A549 (cell line): ENCODE data around the gene ATP5ME. TPM values are rescaled to one million over a fixed set of nuclear protein-coding genes. Genes with fewer than 3 reads are reported as not detected.
"Not testable (repeated sequence)": the region's sequence is repeated elsewhere in the genome, so short reads cannot be mapped to it uniquely, and the experiment has no call there.

Experiments
- ATAC-seq, 2 experiments: fragments of 200-7000 bp in 1 of 2; fragments of >200 bp in 1 of 2; cut with Nextera tagmentation in 1 of 2; cut with Tn5 transposase in 1 of 2; 3 replicates each; pipeline versions ENCODE4 v1.8.0 to v1.9.1; 2018 to 2020; ENCODE audit warnings: mild to moderate bottlenecking in 1 of 2, moderate library complexity in 1 of 2
- CTCF ChIA-PET: fragments of 300-600 bp; sonication (Branson Sonifier 250); formaldehyde crosslinking; extraction: SDS; loops from one replicate; lab custom pipeline; 2021; ENCODE audit warnings: antibody characterized with exemption, inconsistent platforms; lab: Yijun Ruan, JAX
- POLR2A ChIA-PET: fragments of 350-600 bp; formaldehyde crosslinking; extraction: SDS; loops from one replicate; lab custom pipeline; 2021; ENCODE audit warnings: antibody characterized with exemption, inconsistent platforms; lab: Yijun Ruan, JAX
- DNase-seq, 2 experiments: peaks; one replicate each; pipeline versions ENCODE4 v3.0.0 to v3.0.0-alpha.2; 2011 to 2016; ENCODE audit warnings: low read depth in 1 of 2, low spot score in 1 of 2
- FAIRE-seq: peaks from 2 replicates; lab custom pipeline; 2011; peaks lifted over from hg19 to GRCh38; lab: Jason Lieb, UNC
- H3K27ac ChIP-seq, 2 experiments: fragments of >200 bp; sonication (Bioruptor Twin); formaldehyde crosslinking; 3 replicates each; pipeline ENCODE4 v1.5.1; 2016 to 2017
- H3K4me1 ChIP-seq: fragments of >200 bp; sonication (Bioruptor Twin); formaldehyde crosslinking; 3 replicates; pipeline ENCODE4 v1.6.1; 2016
- H3K4me2 ChIP-seq: fragments of >200 bp; sonication (Bioruptor Twin); formaldehyde crosslinking; 3 replicates; pipeline ENCODE4 v1.6.1; 2016
- H3K4me3 ChIP-seq: fragments of >200 bp; sonication (Bioruptor Twin); formaldehyde crosslinking; 3 replicates; pipeline ENCODE4 v1.5.1; 2016
- H3K9me3 ChIP-seq: fragments of >200 bp; sonication (Bioruptor Twin); formaldehyde crosslinking; 3 replicates; pipeline ENCODE4 v1.6.1; 2016
- CBX2 ChIP-seq: fragments of 200-600 bp; sonication (generic); IDR thresholded peaks from 2 replicates; pipeline ENCODE4 v1.6.1; 2016; ENCODE audit warnings: low read depth, mild to moderate bottlenecking, borderline replicate concordance
- CHD4 ChIP-seq: fragments of 200-600 bp; sonication (generic); IDR thresholded peaks from 2 replicates; pipeline ENCODE4 v1.6.1; 2016; ENCODE audit warnings: antibody characterized with exemption, mild to moderate bottlenecking, borderline replicate concordance
- EHF ChIP-seq: fragments of 250-450 bp; sonication (Bioruptor Pico); IDR thresholded peaks from 2 replicates; pipeline ENCODE4 v1.5.0; 2020; ENCODE audit warnings: mild to moderate bottlenecking
- EHMT2 ChIP-seq: fragments of 200-600 bp; sonication (generic); IDR thresholded peaks from 2 replicates; pipeline ENCODE4 v1.6.1; 2016; ENCODE audit warnings: antibody characterized with exemption, low read depth, mild to moderate bottlenecking, moderate library complexity
- EP300 ChIP-seq, 2 experiments: fragments of >200 bp; sonication (Bioruptor Twin); formaldehyde crosslinking; IDR thresholded peaks; 2 replicates in 1 of 2; 3 replicates in 1 of 2; pipeline ENCODE4 v1.6.1; 2016 to 2017
- HEYL ChIP-seq: fragments of 250-450 bp; sonication (Bioruptor Pico); IDR thresholded peaks from 2 replicates; pipeline ENCODE4 v1.8.0; 2021; ENCODE audit warnings: mild to moderate bottlenecking, moderate library complexity
- HOXB13 ChIP-seq: fragments of 250-450 bp; sonication (Bioruptor Pico); IDR thresholded peaks from 2 replicates; pipeline ENCODE4 v1.5.0; 2020; ENCODE audit warnings: low read depth, mild to moderate bottlenecking, moderate library complexity
- JUN ChIP-seq, 2 experiments: fragments of >200 bp; sonication (Bioruptor Twin); formaldehyde crosslinking; IDR thresholded peaks; 2 replicates in 1 of 2; 3 replicates in 1 of 2; pipeline ENCODE4 v1.6.1; 2016 to 2017
- MYC ChIP-seq: IDR thresholded peaks from 2 replicates; pipeline ENCODE4 v1.6.1; 2012; ENCODE audit warnings: mild to moderate bottlenecking, inconsistent platforms, low read length, improper control_type of control experiment, borderline replicate concordance
- NFE2L2 ChIP-seq: fragments of 150-350 bp; conservative IDR thresholded peaks from 2 replicates; pipeline ENCODE4 v1.6.1; 2014; ENCODE audit warnings: low read length
- NPAS2 ChIP-seq: fragments of 250-450 bp; sonication (Bioruptor Pico); IDR thresholded peaks from 2 replicates; pipeline ENCODE4 v1.8.0; 2022; ENCODE audit warnings: mild to moderate bottlenecking, moderate library complexity, borderline replicate concordance
- PHF8 ChIP-seq: fragments of 200-600 bp; sonication (generic); IDR thresholded peaks from 2 replicates; pipeline ENCODE4 v1.6.1; 2016; ENCODE audit warnings: low read depth, mild to moderate bottlenecking, antibody characterized with exemption, moderate library complexity, borderline replicate concordance
- POLR2AphosphoS2 ChIP-seq: conservative IDR thresholded peaks from 2 replicates; pipeline ENCODE4 v1.6.1; 2012; ENCODE audit warnings: low read length, improper control_type of control experiment, inconsistent platforms
- RARB ChIP-seq: fragments of 250-450 bp; sonication (Bioruptor Pico); IDR thresholded peaks from 2 replicates; pipeline ENCODE4 v1.8.0; 2021; ENCODE audit warnings: mild to moderate bottlenecking, moderate library complexity
- SMC3 ChIP-seq: fragments of >200 bp; sonication (Bioruptor Twin); formaldehyde crosslinking; IDR thresholded peaks from 3 replicates; pipeline ENCODE4 v1.6.1; 2018; ENCODE audit warnings: inconsistent platforms
- TFCP2L1 ChIP-seq: fragments of 250-450 bp; sonication (Bioruptor Pico); IDR thresholded peaks from 2 replicates; pipeline ENCODE4 v1.5.0; 2021; ENCODE audit warnings: mild to moderate bottlenecking
- ZFP36 ChIP-seq: fragments of 450-650 bp; IDR thresholded peaks from 2 replicates; pipeline ENCODE4 v1.6.1; 2014; ENCODE audit warnings: borderline replicate concordance; ENCODE audit not compliant: partially characterized antibody
- ZNF302 ChIP-seq: fragments of 250-450 bp; sonication (Bioruptor Pico); IDR thresholded peaks from 2 replicates; pipeline ENCODE4 v1.9.0; 2021; ENCODE audit warnings: inconsistent platforms, mild to moderate bottlenecking, moderate library complexity
- WGBS: methylation state at CpG from one replicate; pipeline ENCODE4 v1.1.6; 2017; ENCODE audit errors: missing lambda C conversion rate; 5-methylcytosine and 5-hydroxymethylcytosine counted together
- polyA plus RNA-seq, 4 experiments: library from polyadenylated mRNA; depleted of rRNA in 3 of 4; stranded (reverse); fragments of >200 nt; fragmentation: RNase III in 1 of 4; extraction: RNeasy Plus Mini Kit Qiagen cat#74134 plus additional on column Dnase treatment in 1 of 4; gene quantifications; 2 replicates in 3 of 4; 3 replicates in 1 of 4; pipeline ENCODE4 v1.2.3, GENCODE V29; 2011 to 2017
- TF ChIP-seq, protein P1 (sequence below): IDR thresholded peaks from 2 replicates; pipeline ENCODE4 v1.6.1; 2012
- TF ChIP-seq, protein P2 (sequence below): fragments of >200 bp; sonication (Bioruptor Twin); formaldehyde crosslinking; IDR thresholded peaks from 3 replicates; pipeline ENCODE4 v1.6.1; 2016
- TF ChIP-seq, protein P3 (sequence below): IDR thresholded peaks from 2 replicates; pipeline ENCODE4 v1.6.1; 2012; ENCODE audit warnings: low read depth, borderline replicate concordance
- TF ChIP-seq, protein P4 (sequence below): fragments of 200-600 bp; sonication (generic); IDR thresholded peaks from 2 replicates; pipeline ENCODE4 v1.6.1; 2016; ENCODE audit warnings: antibody characterized with exemption, mild to moderate bottlenecking, moderate library complexity
- TF ChIP-seq, protein P5 (sequence below): IDR thresholded peaks from 2 replicates; pipeline ENCODE4 v1.6.1; 2012

The ATP5ME gene
- polyA plus RNA-seq, 2 of the 4 experiments (the other 2 are of a cell fraction) = 198 to 659 TPM

DNA sequence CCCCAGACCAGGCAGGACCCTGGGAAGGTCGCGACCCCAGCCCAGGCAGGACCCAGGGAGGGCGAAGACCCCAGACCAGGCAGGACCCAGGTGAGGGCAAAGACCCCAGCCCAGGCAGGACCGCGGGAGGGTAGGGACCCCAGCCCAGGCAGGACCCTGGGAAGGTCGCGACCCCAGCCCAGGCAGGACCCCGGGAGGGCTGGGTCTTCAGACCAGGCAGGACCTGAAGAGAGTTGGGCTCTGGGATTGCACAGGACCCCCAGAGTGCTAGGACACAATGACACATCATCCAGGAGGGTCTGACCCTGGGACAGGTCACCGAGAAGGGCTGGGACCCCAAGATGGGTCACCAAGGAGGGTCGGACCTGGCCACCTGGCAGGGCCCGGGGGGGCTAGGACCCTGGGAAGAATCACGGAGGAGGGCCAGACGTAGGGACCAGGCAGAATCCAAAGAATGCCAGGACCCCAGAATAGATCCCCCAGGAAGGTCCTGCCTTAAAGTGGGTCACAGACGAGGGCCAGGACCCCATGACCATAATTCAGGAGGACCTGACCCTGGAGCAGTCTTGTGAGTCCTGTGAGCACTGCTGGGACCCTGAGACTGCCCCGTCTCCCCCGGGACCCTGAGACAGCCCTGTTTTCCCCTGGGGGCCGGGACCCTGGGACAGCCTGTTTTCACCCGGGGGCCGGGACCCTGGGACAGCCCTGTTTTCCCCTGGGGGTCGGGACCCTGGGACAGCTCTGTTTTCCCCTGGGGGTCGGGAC is 32.9 kb upstream of the ATP5ME start:
- FAIRE-seq = no peak
- CTCF ChIA-PET = no interaction called here
- POLR2A ChIA-PET = no interaction called here
- no peak for TF ChIP-seq RARB (CRISPR knock-in tag)
- TF ChIP-seq NPAS2 (CRISPR knock-in tag) = no peak
- no peak for TF ChIP-seq CBX2
- TF ChIP-seq, protein P1, sequence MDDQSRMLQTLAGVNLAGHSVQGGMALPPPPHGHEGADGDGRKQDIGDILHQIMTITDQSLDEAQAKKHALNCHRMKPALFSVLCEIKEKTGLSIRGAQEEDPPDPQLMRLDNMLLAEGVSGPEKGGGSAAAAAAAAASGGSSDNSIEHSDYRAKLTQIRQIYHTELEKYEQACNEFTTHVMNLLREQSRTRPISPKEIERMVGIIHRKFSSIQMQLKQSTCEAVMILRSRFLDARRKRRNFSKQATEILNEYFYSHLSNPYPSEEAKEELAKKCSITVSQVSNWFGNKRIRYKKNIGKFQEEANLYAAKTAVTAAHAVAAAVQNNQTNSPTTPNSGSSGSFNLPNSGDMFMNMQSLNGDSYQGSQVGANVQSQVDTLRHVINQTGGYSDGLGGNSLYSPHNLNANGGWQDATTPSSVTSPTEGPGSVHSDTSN = no peak
- TF ChIP-seq, protein P2, sequence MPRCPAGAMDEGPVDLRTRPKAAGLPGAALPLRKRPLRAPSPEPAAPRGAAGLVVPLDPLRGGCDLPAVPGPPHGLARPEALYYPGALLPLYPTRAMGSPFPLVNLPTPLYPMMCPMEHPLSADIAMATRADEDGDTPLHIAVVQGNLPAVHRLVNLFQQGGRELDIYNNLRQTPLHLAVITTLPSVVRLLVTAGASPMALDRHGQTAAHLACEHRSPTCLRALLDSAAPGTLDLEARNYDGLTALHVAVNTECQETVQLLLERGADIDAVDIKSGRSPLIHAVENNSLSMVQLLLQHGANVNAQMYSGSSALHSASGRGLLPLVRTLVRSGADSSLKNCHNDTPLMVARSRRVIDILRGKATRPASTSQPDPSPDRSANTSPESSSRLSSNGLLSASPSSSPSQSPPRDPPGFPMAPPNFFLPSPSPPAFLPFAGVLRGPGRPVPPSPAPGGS = no peak
- TF ChIP-seq, all 56 proteins: peak for 0
- peaks cover 8% of the 10 kb centered on the region; the same call in 2 of the 3 replicates for H3K4me1 ChIP-seq
- H3K4me3 ChIP-seq = peak overlapping the region; percentile 99
- WGBS = 74% methylated on average over 7 of the region's 21 CpGs
- no peaks in the 10 kb centered on the region for H3K9me3 ChIP-seq
- peak overlapping the region; percentile 83 for H3K4me2 ChIP-seq
- DNase-seq (no peak), ATAC-seq (no peak)
- H3K27ac ChIP-seq = peak overlapping the region; percentile 8 to 98; a peak in 3 of 6 replicates

DNA sequence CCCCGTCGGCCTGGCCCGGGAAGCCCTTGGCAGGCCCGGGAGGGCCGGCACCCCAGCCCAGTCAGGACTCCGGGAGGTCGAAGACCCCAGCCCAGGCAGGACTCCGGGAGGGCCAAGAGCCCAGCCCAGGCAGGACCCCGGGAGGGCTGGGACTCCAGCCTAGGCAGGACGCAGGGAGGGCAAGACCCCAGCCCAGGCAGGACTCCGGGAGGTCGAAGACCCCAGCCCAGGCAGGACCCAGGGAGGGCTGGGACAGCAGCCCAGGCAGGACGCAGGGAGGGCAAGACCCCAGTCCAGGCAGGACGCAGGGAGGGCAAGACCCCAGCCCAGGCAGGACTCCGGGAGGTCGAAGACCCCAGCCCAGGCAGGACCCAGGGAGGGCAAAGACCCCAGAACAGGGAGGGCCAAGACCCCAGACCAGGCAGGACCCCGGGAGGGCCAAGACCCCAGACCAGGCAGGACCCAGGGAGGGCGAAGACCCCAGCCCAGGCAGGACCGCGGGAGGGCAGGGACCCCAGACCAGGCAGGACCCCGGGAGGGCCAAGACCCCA is 32.1 kb upstream of the ATP5ME start:
- peak overlapping the region; percentile 97 to 98 for H3K27ac ChIP-seq
- CTCF ChIA-PET, FAIRE-seq: not testable (repeated sequence)

DNA sequence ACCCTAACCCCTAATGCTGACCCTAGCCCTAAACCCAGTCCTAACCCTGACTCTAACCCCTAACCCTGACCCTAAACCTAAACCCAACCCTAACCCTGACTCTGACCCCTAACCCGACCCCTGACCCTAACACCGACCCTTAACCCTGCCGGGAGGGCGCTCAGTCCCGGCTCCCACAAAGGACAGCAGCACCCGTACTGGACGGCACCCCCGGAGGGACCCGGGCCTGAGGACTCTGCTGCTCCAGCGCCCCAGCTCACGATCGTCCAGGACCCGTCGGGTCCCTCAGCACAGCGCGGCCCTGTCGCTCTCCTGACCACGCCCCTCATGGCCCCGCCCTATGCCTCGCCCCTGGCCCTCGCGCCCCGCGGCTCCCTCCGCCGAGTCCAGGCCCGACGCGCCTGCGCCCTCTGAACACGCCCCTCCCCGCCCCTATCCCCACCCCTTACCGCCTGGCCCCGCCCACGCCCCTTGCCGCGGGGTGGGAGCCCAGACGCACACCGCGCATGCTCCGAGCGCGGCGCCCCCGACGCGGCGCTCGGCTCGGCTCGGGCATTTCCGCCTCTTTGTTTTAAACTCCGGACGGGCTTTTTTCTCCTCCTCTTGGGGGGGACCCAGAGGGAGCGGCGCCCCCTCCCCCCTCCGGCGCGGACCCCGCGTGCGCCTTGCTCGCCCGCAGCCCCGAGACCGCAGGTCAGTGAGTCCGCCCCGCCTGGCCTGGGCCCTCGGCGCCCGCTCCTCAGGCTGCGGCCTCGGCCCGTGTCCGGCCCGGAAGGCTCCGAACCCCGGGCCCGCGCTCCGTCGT is 31.4 kb upstream of the ATP5ME start, which contains the start of gene PCGF3:
Gene PCGF3, plus strand, starts transcription at position 555 of the 805 bp plus-strand sequence. CDS start 27,849 bp downstream, outside the sequence.
- FAIRE-seq = no peak
- peak within 1 kb of the TSS; percentile 97 to 98 for H3K27ac ChIP-seq
- no peak for TF ChIP-seq EP300 (IDR thresholded peaks at IDR 0.05)
- peak; percentile 87; the same call in 1 of the 2 replicates for TF ChIP-seq PHF8
- no peak for TF ChIP-seq MYC
- no peak for TF ChIP-seq EHMT2
- TF ChIP-seq ZFP36 = no peak
- TF ChIP-seq TFCP2L1 (CRISPR knock-in tag) = no peak
- TF ChIP-seq, protein P3, sequence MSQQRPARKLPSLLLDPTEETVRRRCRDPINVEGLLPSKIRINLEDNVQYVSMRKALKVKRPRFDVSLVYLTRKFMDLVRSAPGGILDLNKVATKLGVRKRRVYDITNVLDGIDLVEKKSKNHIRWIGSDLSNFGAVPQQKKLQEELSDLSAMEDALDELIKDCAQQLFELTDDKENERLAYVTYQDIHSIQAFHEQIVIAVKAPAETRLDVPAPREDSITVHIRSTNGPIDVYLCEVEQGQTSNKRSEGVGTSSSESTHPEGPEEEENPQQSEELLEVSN = no peak
- no peak for TF ChIP-seq EHF
- TF ChIP-seq HEYL (CRISPR knock-in tag) = no peak
- no peak for TF ChIP-seq POLR2AphosphoS2
- TF ChIP-seq, protein P4, sequence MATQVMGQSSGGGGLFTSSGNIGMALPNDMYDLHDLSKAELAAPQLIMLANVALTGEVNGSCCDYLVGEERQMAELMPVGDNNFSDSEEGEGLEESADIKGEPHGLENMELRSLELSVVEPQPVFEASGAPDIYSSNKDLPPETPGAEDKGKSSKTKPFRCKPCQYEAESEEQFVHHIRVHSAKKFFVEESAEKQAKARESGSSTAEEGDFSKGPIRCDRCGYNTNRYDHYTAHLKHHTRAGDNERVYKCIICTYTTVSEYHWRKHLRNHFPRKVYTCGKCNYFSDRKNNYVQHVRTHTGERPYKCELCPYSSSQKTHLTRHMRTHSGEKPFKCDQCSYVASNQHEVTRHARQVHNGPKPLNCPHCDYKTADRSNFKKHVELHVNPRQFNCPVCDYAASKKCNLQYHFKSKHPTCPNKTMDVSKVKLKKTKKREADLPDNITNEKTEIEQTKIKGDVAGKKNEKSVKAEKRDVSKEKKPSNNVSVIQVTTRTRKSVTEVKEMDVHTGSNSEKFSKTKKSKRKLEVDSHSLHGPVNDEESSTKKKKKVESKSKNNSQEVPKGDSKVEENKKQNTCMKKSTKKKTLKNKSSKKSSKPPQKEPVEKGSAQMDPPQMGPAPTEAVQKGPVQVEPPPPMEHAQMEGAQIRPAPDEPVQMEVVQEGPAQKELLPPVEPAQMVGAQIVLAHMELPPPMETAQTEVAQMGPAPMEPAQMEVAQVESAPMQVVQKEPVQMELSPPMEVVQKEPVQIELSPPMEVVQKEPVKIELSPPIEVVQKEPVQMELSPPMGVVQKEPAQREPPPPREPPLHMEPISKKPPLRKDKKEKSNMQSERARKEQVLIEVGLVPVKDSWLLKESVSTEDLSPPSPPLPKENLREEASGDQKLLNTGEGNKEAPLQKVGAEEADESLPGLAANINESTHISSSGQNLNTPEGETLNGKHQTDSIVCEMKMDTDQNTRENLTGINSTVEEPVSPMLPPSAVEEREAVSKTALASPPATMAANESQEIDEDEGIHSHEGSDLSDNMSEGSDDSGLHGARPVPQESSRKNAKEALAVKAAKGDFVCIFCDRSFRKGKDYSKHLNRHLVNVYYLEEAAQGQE = no peak
- TF ChIP-seq, protein P5, sequence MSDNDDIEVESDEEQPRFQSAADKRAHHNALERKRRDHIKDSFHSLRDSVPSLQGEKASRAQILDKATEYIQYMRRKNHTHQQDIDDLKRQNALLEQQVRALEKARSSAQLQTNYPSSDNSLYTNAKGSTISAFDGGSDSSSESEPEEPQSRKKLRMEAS = no peak
- no peak for TF ChIP-seq SMC3
- no peak for TF ChIP-seq ZNF302 (CRISPR knock-in tag)
- TF ChIP-seq HOXB13 = no peak
- TF ChIP-seq JUN (IDR thresholded peaks at IDR 0.05) = peak in 1 of 2 experiments; percentile 43; a peak in 1 of 5 replicates
- TF ChIP-seq NFE2L2 = no peak
- TF ChIP-seq CHD4 = no peak

More for the DNA sequence above, 32.1 kb upstream of the ATP5ME start:
- H3K4me1 ChIP-seq, ATAC-seq, H3K9me3 ChIP-seq, POLR2A ChIA-PET, DNase-seq: not testable (repeated sequence)
- WGBS = no CpG with 5 or more reads among the region's 21 CpGs
- Histone ChIP-seq H3K4me2 (peak overlapping the region; percentile 83), H3K4me3 (peak overlapping the region; percentile 99)

More for the DNA sequence above, 31.4 kb upstream of the ATP5ME start, which contains the start of gene PCGF3:
- Histone ChIP-seq H3K4me3 (peak within 1 kb of the TSS; percentile 99), H3K9me3 (no peaks in the 10 kb centered on the region), H3K4me2 (peak within 1 kb of the TSS; percentile 83), H3K4me1 (peaks cover 8% of the 10 kb centered on the region; the same call in 2 of the 3 replicates)
- WGBS = 0% methylated on average over 13 of the region's 82 CpGs
- ATAC-seq = peak; percentile 82 to 98
- ChIA-PET CTCF (no interaction called here), POLR2A (no interaction called here)
- DNase-seq = peak; percentile 83 to 94
